ENCODE data around the gene LEPROT.
A peak's percentile ranks its signal among the peaks of the same experiment; 100 is the strongest.

The LEPROT gene

DNA sequence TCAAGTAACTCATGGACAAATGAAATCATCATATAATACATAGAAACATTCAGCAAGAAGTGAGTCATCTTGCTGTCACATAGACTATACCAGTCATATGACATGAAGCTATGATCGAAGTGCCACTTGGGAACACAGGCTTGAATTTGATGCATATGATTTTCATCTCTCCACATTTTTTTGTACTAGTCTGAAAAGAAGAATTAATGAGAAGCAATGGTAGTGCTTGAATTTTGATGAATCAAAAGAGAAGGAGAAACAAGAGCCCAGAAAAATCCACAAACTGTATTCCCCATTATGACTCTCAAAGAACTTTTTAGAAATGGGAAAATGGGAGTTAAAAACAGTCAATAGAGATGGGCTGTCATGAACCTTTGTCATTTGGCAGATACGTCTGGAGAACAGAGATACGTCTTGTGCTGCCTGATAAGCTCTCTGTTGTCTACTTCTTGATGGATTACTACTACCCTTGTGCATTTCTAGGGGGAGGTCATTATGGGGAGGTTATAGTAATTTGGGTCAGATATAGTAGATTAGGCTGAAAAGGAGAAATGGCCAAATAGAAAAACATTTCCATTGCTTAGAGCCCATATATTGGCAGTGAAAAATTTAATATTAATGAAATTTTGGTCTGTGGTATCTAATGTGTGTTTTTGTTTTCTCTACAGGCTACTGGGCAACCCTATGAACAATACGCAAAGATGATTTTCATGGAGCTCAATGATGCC is 8.0 kb upstream of the LEPROT start:
- no peak for DNase-seq (ENCODE audit: low spot score)

DNA sequence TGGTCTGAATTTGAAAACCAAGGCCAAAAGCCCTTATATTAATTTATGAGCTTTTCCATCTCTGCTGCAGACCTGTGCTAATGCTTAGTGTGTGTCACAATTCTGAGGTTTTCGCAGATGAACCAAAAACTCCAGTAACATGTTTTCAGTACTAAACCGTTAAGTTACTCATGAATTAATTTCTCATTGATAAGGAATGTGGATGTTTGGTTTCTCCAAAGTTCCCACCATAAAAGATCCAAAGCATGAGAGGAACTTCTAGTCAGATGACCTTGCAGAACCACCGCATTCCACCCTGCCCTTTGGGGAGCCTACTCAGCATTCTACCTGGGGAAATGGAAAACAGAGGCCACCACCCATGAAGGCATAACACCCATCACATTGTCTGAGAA is 7.5 kb upstream of the LEPROT start:
- no peak for DNase-seq (ENCODE audit: low spot score)

DNA sequence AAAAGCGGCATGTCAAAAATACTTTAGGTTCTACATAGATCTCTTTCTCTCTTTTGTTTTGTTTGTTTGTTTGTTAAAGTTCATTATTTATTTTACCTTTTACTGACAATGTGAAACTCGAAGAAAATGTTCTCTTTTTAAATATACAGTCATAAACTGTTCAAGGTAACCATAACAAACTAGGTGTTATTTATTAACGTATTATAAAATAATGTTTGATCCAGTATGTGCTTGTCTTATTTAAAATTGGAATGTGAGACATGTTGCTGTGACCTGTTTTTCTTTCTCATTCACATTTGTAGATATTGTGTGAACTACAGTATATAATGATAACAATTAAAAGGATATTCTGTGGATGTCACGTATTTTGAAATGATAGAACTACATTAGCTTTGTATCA is 5.9 kb upstream of the LEPROT start:
- DNase-seq (ENCODE audit: low spot score), result no peak

DNA sequence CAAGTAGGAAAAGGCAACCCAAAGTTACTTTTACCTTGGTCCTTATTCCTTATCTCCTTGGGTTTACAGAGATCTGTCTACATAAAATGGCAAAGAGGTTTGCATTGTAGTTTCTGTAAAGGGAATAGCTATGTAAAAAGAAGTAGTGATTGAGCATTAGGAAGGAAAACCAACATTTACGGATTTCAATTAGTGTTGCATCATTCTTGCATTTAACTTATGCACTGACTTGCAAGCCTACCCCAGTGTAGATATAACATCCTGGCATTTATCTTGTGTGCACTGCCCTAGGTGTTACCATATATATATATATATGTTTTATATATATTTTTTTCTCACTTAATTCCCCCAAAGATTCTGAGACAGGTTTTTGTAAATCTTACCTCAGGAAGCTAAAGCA is 3.7 kb upstream of the LEPROT start:
- DNase-seq (ENCODE audit: low spot score), result no peak

DNA sequence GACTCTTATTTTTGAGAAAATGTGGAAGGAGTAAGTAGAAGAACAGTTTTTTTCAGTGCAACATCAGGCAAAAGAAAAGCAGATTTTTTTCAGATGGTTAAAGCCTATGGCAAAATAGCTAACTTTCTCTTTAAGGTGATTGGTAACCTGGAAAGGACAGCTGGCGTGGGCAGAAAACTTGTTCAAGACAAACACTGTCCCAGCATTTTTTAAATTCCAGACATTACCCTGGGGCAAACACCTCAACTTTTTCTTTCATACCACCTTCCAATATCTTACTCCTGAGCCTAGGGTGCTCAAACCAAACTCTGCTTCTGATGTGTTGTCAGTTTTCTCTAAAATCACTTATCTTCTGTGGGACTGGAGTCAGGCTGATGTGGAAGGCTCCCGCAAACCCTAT is 2.7 kb upstream of the LEPROT start:
- DNase-seq (ENCODE audit: low spot score), result no peak

DNA sequence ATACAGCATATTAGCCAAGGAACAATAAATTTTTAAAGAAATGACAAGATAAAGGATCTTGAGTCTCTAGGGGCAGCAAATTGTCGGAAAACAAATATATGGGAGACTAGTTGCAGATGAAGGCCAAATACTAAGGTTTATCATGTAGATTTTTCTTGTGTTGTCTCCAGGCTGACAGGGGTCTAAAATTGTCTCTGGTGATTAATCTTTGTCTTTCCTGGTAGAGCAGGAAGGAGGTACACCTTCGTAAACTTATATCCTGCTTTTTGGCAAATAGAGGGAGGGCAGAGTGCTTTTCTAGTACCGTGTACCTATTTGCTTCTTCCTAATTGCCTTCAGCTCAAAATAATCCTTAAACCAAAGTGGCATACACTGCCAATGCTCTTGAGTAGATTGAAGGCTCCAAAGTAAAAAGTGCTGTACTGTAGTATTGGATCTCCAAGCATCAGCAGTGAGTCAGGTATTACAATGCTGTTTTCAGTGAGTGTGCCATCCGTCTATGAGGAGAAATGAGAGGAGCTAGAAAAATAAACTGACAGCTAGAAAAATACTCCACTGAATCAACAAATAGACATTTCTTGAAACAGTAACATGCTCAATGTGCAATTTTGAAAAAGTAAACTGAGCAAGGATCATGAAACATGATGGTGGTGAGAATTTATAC is 1.8 kb upstream of the LEPROT start:
- DNase-seq (ENCODE audit: low spot score), result no peak

DNA sequence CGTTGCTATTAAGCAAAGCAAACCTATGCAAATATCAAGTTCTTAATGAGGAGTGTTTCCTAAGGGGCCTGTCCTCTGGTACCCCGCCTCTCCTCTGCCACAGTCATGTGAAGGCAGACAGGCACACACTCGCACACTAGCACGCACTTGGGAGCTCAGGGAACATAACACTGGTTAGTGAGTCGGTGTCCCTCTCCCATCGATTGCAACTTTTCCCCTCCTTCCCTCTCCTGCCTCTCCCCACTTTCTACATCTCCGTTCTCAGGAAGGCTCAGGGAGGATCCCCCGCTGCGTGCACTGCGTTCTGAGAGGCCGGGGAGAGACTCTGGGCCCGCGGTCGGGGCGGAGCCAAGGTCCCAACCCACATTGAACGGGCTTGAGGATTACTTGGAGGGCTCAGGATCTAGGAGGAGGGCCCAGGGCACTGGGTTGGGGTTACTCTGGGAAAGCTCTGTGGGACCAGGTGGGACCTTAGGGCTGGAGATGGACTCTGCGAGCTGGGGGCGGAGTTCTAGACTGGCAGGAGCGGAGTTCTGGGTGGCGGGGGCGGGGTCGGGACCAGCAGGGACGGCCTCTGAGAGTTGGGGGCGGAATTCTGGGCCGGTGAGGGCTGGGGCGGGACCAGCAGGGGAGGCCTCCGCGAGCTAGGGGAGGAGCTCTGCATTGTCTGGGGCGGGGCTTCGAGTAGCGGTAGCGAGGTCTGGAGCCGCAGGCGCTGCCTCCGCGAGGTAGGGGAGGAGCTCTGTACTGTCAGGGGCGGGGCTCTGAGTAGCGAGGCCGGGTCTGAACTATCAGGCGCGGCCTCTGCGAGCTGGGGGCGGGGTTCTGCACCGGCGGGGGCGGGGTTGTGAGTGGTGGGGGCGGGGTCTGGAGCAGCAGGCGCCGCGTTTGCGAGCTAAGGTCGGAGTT is 533 bp upstream of the LEPROT start:
- peak; percentile 98 for DNase-seq (ENCODE audit: low spot score)

DNA sequence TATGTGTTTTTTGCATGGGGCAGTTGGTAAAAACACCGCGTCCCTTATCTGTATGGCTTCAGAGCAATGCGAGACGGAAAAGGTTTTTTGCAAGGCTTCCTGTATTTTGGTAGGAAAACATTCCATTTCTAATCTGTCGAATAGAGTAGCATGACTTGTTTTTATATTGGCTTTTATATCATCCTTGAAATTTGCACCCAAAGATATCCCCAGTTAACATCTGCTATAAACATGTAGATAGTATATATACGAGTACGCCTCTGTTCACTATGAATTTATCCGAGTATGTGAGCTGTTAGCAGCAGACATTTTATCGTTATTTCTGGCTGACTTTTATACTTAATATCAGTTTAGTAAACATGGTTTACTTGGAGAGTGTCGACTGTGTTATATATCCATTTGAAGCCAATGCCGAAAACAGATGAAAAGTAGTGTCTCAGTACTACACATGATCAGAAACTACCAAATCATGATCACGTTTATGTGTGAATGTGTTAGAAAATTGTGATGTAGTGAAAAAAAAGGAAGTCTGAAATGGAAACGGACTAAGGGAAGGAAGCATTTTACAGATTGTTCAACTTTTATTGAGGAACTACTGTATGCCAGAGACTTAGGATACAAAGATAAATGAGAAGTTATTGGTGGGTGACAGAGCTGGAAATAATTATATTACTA is 1.0 kb downstream of the LEPROT start:
- DNase-seq (ENCODE audit: low spot score), result no peak

DNA sequence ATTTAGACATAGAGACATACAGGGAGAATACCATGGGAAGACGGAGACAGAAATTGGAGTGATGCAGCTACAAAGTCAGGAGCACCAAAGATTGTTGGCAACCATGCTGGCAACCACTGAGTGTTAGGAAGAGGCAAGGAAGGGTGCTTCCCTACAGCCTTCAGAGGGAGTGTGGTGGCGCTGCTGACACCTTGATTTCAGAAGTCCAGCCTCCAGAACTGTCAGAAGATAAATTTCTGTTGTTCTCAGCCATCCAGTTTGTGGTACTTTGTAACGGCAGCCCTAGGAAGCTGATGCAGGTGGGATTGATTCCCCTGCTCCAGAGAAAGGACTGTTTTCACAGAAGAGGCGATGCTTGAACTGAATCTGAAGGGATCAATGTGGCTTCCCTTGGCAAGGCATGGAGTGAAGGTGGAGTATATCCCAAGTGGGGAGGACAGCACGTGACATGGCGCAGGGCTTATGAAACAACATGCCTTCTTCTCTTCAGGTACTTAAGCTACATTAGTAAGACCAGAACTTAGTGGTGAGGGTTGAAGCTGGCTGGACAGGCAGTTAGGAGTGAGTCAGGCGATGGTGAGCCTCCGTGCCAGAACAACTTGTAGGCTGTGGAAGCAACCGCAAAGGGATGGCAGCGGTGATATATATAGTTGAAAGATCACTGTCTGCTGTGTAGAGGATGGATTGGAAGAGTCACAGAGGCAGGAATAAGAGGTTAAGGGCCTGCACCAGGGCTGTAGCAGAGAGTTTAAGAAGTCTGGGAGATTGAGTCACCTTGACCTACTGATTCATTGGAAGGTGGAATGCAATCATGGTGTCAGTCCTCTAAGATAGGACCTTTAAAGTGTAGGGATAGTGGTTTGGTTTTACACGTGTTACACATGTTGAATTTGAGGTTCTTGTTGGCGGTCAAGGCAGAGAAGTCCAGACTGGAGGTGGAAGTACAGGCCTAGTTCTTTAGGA is 2.1 kb downstream of the LEPROT start:
- DNase-seq (ENCODE audit: low spot score), result no peak

DNA sequence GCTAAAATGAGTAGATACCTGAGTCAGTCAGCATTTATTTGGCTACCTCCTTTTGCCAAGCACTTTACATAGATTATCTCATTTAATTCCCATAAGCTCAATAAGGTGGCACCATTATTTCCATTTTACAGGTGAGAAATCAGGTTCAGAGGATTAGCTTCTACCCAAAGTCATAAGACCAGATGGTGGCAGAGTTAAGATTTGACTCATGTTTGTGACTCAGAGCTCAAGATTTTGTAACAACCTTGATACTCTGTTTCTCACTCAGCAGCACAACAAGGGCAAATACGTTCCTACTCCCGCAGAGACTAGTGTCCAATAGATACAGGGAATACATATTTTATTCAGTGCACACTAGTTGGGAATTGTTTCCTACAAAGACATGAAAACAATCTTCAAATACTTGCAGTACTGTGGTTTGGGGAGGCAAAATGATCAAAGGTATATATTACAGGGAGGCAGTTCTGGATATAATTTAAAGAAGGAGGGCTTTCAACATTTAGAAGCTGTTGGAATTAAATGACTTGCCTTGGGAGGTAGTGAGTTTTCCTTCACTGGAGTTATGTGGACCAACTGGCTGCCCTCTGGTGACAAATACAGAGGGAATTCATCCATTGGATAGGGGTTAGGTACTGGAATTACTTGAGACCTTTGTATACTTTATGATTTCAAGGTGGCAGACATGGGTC is 3.6 kb downstream of the LEPROT start:
- no peak for DNase-seq (ENCODE audit: low spot score)

DNA sequence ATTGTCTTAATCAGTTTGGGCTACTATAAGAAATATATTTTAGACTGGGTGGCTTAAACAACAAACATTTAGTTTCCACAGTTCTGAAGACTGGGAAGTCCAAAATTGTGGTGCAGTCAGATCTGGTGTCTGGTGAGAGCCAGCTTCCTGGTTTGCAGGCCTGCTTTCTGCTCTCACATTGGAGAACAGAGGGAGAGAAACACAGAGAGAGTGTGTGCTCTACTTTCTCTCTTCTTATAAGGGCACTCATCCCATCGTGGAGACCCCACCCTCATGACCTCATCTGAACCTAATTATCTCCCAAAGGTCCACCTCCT is 4.1 kb downstream of the LEPROT start:
- DNase-seq (ENCODE audit: low spot score), result no peak

DNA sequence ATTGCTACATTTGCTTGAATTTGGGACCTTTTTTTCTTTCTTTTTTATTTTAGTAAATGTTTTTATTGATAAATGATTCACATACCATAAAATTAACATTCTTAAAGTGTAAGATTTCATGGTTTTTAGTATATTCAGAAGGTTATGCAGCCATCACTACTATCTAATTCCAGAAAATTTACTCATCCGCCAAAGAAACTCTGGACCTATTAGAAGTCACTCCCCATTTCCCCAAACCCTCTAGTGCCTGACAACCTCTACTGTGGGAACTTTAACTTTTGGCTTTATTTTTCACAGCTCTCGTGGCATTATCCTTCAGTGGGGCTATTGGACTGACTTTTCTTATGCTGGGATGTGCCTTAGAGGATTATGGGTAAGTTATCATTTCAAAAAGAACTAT is 4.5 kb downstream of the LEPROT start:
- DNase-seq (ENCODE audit: low spot score), result no peak

DNA sequence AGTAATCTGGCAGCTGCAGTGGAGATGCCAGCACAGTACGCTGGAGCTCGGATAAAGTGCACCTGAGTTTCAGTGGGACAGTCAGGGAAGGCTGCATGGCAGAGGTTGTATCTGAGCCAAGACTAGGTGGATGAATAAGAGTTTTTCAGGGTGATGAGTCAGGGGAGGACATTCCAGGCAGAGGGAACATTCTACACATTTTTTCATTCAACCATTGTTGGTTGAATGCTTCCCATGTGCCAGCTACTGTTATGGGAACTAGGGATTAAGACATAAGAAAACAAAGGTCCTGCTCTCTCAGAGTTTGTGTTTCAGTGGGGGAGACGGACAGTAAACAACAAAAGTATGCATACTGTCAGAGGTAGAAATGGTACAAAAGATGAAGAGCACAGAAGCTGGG is 5.2 kb downstream of the LEPROT start:
- DNase-seq (ENCODE audit: low spot score), result no peak

DNA sequence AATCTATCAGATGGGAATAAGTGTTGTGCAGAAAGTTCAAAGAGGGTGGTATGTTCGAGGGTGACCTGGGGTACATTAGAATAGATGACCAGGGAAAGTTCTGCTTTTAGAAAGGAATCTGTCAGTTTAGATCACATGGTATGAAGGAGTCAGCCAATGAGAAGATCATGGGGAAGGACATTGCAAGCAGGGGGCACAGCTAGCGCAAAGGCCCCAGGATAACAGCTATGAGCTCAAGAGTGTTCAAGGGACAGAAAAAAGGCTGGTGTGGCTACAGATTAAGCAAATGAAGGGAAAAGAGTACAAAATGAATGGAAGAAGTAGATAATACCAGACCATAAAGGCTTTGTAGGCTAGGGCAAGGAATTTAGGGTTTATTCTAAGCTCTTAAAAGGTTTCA is 8.6 kb downstream of the LEPROT start:
- no peak for DNase-seq (ENCODE audit: low spot score)

DNA sequence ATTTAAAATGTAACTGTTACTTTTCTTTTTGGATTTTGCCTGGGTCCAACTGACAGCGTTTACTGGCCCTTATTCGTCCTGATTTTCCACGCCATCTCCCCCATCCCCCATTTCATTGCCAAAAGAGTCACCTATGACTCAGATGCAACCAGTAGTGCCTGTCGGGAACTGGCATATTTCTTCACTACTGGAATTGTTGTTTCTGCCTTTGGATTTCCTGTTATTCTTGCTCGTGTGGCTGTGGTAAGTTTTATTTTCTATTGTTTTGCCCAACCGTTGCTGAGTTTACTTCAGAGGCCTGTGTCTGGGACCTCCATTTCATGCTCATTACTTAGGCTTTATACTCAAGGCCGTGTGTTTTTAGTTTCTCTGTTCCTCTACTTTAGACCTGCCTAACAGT is 9.3 kb downstream of the LEPROT start:
- no peak for DNase-seq (ENCODE audit: low spot score)

DNA sequence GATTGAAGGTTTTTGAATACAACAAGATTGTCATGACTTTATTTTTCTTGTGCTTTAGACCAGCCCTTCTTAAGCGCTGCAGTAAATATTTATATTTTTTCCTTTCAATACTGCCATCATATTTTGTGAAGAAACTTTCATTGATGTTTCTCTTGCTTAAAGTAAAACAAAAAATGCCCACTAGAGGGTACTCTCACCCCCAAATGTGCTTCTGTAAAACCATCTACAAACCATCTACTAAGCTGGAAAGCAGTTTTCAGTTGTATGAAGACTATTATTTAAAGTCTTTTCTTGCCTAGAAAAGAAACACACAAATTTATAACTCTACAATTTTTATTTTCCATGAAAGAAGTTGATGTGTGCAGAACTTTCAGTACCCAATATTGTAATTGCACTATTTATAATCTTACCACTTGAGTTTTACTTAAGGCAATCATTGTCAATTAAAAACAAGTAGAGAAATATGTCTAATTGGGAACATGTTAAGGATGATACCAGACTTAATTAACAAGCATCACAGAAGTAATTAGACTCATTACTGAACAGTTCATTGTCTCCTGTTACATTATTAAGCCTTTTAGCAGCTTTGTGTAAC is 10.7 kb downstream of the LEPROT start:
- no peak for DNase-seq (ENCODE audit: low spot score)

DNA sequence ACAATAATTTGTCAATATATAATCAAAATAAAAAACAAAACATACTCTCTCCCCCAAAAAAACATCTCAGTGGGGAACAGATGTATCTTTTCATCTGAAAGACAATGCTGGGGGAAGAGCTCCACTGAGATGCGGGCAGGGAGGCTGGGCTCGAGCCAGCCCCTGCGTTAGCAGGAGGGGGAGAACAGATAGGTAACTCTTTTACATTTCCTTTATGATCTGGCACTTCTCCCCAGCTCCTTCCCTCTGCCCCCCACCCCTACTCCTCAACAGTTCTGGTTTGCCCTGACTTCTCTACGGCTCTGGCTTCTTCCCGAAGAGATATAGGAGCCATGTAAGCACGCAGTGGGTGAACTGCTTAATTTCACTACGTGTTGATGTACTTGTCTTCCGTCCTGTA is 12.4 kb downstream of the LEPROT start:
- no peak for DNase-seq (ENCODE audit: low spot score)

DNA sequence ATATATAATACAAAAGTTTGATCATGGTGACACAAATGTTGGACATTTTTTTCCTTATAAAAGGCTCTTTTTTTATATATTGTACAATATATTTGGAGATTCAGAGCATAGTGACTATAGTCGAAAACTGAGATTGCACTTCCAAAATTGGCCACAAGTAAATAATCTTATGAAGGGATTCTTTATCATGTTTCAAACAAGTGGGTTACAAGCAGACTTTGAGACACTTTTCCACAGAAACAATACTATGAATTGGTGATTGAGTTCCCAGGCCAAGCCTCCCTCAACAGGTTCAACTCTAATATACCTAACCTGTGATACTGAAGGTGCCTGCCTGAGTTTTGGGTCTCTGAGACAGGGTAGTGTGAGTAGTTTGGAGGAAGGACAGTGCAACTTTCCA is 13.8 kb downstream of the LEPROT start:
- DNase-seq (ENCODE audit: low spot score), result no peak

DNA sequence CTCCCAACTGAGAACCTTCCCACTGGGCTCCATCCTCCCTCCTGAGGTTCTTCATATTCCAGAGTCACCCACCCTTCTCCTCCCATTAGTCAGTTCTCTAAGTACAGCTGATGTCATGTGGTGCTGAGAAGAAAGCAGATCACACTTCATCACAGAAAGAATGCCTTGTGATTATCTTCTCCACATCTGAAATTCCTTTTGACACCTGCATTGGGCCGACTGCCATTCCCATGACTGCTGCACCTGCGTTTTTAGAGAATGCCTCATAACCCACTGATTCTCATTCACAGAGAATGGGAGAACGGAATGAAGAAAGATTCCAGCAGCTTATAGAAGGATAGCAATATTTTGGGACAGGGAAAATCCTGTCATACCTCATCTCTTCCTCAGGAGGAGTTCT is 14.3 kb downstream of the LEPROT start:
- DNase-seq (ENCODE audit: low spot score), result no peak

DNA sequence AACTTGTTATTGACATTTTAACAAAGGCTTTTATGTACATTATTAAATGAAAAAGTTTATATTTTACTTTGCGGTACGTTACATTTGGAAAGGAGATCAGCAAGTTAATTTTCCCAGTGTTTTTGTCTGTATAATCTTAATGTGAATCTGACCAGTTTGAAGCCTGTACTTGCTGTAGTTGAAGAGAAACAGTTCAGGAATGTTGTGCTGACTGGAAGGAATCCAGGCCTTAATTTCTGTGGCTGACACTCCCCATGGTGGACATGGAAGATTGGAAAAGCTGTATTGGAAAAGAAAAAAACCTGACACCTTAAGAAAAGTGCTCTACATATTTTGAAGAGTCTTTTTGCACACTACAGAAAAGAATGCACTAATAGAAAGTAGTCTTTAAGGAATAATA is 15.5 kb downstream of the LEPROT start:
- no peak for DNase-seq (ENCODE audit: low spot score)

Data from left forelimb (tissue), 1 donor.